ENCODE data around the gene LDLRAD4.

GRCh38 chr18:13362051-13362450, 143.5 kb downstream of the LDLRAD4 start:
- TF ChIP-seq CTCF (IDR thresholded peaks at IDR 0.05) (no peak), POLR2A (IDR thresholded peaks at IDR 0.05) (no peak)

Measured in lower leg skin (tissue), 3 donors.